Heart left ventricle (tissue), 13 donors: ENCODE data around the gene RHO.

Source experiments
- POLR2A ChIP-seq, 2 donors: fragments of 450-650 bp; IDR thresholded peaks; one replicate each; pipeline ENCODE4 v1.6.1; 2017; ENCODE audit warnings: antibody characterized with exemption in 2 of 2, mild to moderate bottlenecking in 2 of 2, moderate library complexity in 2 of 2
- TF ChIP-seq, protein P1 (sequence below), 12 donors: fragments of 200-600 bp; sonication (generic) in 4 of 12; IDR thresholded peaks; one replicate each; pipeline versions ENCODE4 v1.5.0 to v1.8.0; 2018 to 2022; ENCODE audit warnings: antibody characterized with exemption in 12 of 12, mild to moderate bottlenecking in 5 of 12
- donor health status: ischemic (EF 13 %, LVEDD 7.1; RV severe dilation, severe dysfunction).
- donor health status: DM: no; HTN: yes; CAD: no.
- donor health status: DM: no; HTN: no; CAD: no.
- donor health status: ischemic (EF 25% LVEDD 6.9; RV normal size, moderate dysfunction).
- donor health status: ischemic (EF 25% LVEDD 5.7; RV mildly dilated, moderate dysfunction).
- donor health status: ischemic (EF 35%, LVEDD 5.7; RV mildly dilated, moderate dysfunction).
- donor health status: nonischemic (EF 11% LVEDD 7.7; RV severe dilation, severe dysfunction).
- donor health status: DM: yes; HTN: yes; CAD: no.
- donor health status: PGD.
- donor health status: ischemic (EF 29% LVEDD 5.4; RV normal size, mild dysfunction).
- donor health status: nonischemic (EF 23%, LVEDD 6.1; RV moderate dilation, normal function).

DNA sequence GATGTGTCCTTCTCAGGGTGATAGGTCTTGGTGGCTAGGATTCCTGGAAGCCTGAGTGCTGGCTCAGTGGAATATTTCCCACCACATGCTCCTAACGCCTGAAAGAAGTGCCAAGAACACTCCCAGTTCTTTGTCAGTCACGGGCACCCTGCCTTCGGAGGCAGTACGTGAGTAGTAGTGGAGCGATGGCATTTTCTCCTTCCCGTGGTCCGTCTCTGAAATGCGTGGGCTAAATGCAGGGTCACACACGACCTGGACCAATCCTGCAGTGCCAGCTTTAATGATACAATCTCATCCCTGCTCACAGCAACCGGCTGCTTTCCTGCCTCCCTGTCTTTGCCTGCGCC is 29.1 kb downstream of the RHO start:
- TF ChIP-seq, protein P1, sequence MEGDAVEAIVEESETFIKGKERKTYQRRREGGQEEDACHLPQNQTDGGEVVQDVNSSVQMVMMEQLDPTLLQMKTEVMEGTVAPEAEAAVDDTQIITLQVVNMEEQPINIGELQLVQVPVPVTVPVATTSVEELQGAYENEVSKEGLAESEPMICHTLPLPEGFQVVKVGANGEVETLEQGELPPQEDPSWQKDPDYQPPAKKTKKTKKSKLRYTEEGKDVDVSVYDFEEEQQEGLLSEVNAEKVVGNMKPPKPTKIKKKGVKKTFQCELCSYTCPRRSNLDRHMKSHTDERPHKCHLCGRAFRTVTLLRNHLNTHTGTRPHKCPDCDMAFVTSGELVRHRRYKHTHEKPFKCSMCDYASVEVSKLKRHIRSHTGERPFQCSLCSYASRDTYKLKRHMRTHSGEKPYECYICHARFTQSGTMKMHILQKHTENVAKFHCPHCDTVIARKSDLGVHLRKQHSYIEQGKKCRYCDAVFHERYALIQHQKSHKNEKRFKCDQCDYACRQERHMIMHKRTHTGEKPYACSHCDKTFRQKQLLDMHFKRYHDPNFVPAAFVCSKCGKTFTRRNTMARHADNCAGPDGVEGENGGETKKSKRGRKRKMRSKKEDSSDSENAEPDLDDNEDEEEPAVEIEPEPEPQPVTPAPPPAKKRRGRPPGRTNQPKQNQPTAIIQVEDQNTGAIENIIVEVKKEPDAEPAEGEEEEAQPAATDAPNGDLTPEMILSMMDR (IDR thresholded peaks at IDR 0.05), result no peak
- TF ChIP-seq POLR2A (IDR thresholded peaks at IDR 0.05), result no peak
